ENCODE data around the gene ZNF491.
"Not testable (repeated sequence)": the region's sequence is repeated elsewhere in the genome, so short reads cannot be mapped to it uniquely, and the experiment has no call there.

Gene ZNF491

GRCh38 chr19:11776669-11777068 is 21.7 kb upstream of the ZNF491 start:
- H3K27ac Mint-ChIP-seq; H3K4me1 Mint-ChIP-seq (ENCODE audit: low read depth in 2 of 2); ATAC-seq (replicated peaks); H3K4me3 Mint-ChIP-seq; DNase-seq; H3K27me3 Mint-ChIP-seq: not testable (repeated sequence)
- Mint-ChIP-seq H3K36me3 (ENCODE audit: insufficient read depth) (peaks cover 32% of the 10 kb centered on the region), H3K9me3 (peaks cover 5 to 17% of the 10 kb centered on the region in 2 donors)

GRCh38 chr19:11780431-11781020 is 17.8 kb upstream of the ZNF491 start:
- Mint-ChIP-seq H3K27ac (no peak overlapping the region), H3K36me3 (ENCODE audit: insufficient read depth) (peaks cover 32% of the 10 kb centered on the region), H3K4me3 (no peak overlapping the region), H3K9me3 (peaks cover 0 to 5% of the 10 kb centered on the region in 2 donors), H3K4me1 (ENCODE audit: low read depth in 2 of 2) (no peaks in the 10 kb centered on the region), H3K27me3 (no peaks in the 10 kb centered on the region)
- ATAC-seq (replicated peaks) (no peak), DNase-seq (no peak)

- ATAC-seq (replicated peaks) (no peak), DNase-seq (no peak)
- H3K36me3 Mint-ChIP-seq (ENCODE audit: insufficient read depth), result peaks cover 36% of the 10 kb centered on the region
- H3K9me3 Mint-ChIP-seq, result peaks cover under 1 to 5% of the 10 kb centered on the region in 2 donors
- no peaks in the 10 kb centered on the region for H3K27me3 Mint-ChIP-seq
- H3K27ac Mint-ChIP-seq, result no peak overlapping the region
- H3K4me3 Mint-ChIP-seq, result no peak overlapping the region
- H3K4me1 Mint-ChIP-seq (ENCODE audit: low read depth in 2 of 2), result no peaks in the 10 kb centered on the region
Measured at GRCh38 chr19:11781295-11782057, 16.8 kb upstream of the ZNF491 start.

GRCh38 chr19:11783767-11784166 is 14.6 kb upstream of the ZNF491 start:
- ATAC-seq (replicated peaks) (no peak), DNase-seq (no peak)
- Mint-ChIP-seq H3K4me3 (no peak overlapping the region), H3K36me3 (ENCODE audit: insufficient read depth) (peaks cover 26% of the 10 kb centered on the region), H3K4me1 (ENCODE audit: low read depth in 2 of 2) (no peaks in the 10 kb centered on the region), H3K27ac (no peak overlapping the region), H3K27me3 (no peaks in the 10 kb centered on the region), H3K9me3 (peaks cover 5 to 8% of the 10 kb centered on the region in 2 donors)

- H3K27ac Mint-ChIP-seq, result no peak overlapping the region
- H3K4me1 Mint-ChIP-seq (ENCODE audit: low read depth in 2 of 2), result no peaks in the 10 kb centered on the region
- DNase-seq (no peak), ATAC-seq (replicated peaks) (no peak)
- H3K9me3 Mint-ChIP-seq, result peaks cover 5 to 8% of the 10 kb centered on the region in 2 donors
- peaks cover 20% of the 10 kb centered on the region for H3K36me3 Mint-ChIP-seq (ENCODE audit: insufficient read depth)
- H3K27me3 Mint-ChIP-seq, result no peaks in the 10 kb centered on the region
- no peak overlapping the region for H3K4me3 Mint-ChIP-seq
Measured at GRCh38 chr19:11784356-11784755, 14.0 kb upstream of the ZNF491 start.

GRCh38 chr19:11787536-11787935 is 10.8 kb upstream of the ZNF491 start:
- DNase-seq (no peak), ATAC-seq (replicated peaks) (no peak)
- Mint-ChIP-seq H3K36me3 (ENCODE audit: insufficient read depth) (peaks cover 4% of the 10 kb centered on the region), H3K27ac (no peak overlapping the region), H3K4me3 (no peak overlapping the region), H3K9me3 (peaks cover 7 to 8% of the 10 kb centered on the region in 2 donors), H3K27me3 (no peaks in the 10 kb centered on the region), H3K4me1 (ENCODE audit: low read depth in 2 of 2) (no peaks in the 10 kb centered on the region)

GRCh38 chr19:11792942-11793341 is 5.4 kb upstream of the ZNF491 start:
- no peak for DNase-seq
- Mint-ChIP-seq H3K27me3 (peaks cover 0 to 6% of the 10 kb centered on the region in 2 donors), H3K4me3 (no peak overlapping the region), H3K4me1 (ENCODE audit: low read depth in 2 of 2) (peaks cover 7 to 8% of the 10 kb centered on the region in 2 donors), H3K9me3 (peaks cover 0 to 3% of the 10 kb centered on the region in 2 donors), H3K36me3 (ENCODE audit: insufficient read depth) (no peaks in the 10 kb centered on the region), H3K27ac (no peak overlapping the region)
- ATAC-seq (replicated peaks), result no peak

- Mint-ChIP-seq H3K9me3 (peaks cover 0 to 2% of the 10 kb centered on the region in 2 donors), H3K27me3 (peaks cover 0 to 12% of the 10 kb centered on the region in 2 donors), H3K4me1 (ENCODE audit: low read depth in 2 of 2) (peaks cover 10 to 11% of the 10 kb centered on the region in 2 donors), H3K4me3 (peak overlapping the region; percentile 84 to 88), H3K27ac (no peak overlapping the region), H3K36me3 (ENCODE audit: insufficient read depth) (peaks cover 3% of the 10 kb centered on the region)
- peak; percentile 63 to 78 (median 63) for DNase-seq
- peak; percentile 64 for ATAC-seq (replicated peaks)
Measured at GRCh38 chr19:11797491-11797890, 832 bp upstream of the ZNF491 start.

- DNase-seq (no peak), ATAC-seq (replicated peaks) (no peak)
- Mint-ChIP-seq H3K27me3 (no peaks in the 10 kb centered on the region), H3K27ac (no peak overlapping the region), H3K36me3 (ENCODE audit: insufficient read depth) (peaks cover 6% of the 10 kb centered on the region), H3K4me3 (no peak overlapping the region), H3K9me3 (peaks cover 1 to 7% of the 10 kb centered on the region in 2 donors), H3K4me1 (ENCODE audit: low read depth in 2 of 2) (no peaks in the 10 kb centered on the region)
Measured at GRCh38 chr19:11806354-11807098, 8.2 kb downstream of the ZNF491 start.

- Mint-ChIP-seq H3K9me3 (peaks cover 1 to 7% of the 10 kb centered on the region in 2 donors), H3K4me3 (no peak overlapping the region), H3K36me3 (ENCODE audit: insufficient read depth) (peaks cover 6% of the 10 kb centered on the region), H3K27ac (no peak overlapping the region), H3K4me1 (ENCODE audit: low read depth in 2 of 2) (no peaks in the 10 kb centered on the region), H3K27me3 (no peaks in the 10 kb centered on the region)
- no peak for DNase-seq
- ATAC-seq (replicated peaks), result no peak
Measured at GRCh38 chr19:11807099-11807380, 8.7 kb downstream of the ZNF491 start.

GRCh38 chr19:11813703-11814028 is 15.3 kb downstream of the ZNF491 start:
- ATAC-seq (replicated peaks), result no peak
- Mint-ChIP-seq H3K4me1 (ENCODE audit: low read depth in 2 of 2) (peaks cover 11 to 24% of the 10 kb centered on the region in 2 donors), H3K27me3 (no peaks in the 10 kb centered on the region), H3K36me3 (ENCODE audit: insufficient read depth) (peaks cover 3% of the 10 kb centered on the region), H3K4me3 (peak overlapping the region; percentile 86 to 92), H3K27ac (peak overlapping the region; percentile 87 to 89), H3K9me3 (no peaks in the 10 kb centered on the region)
- DNase-seq, result no peak

GRCh38 chr19:11814029-11814699 is 15.8 kb downstream of the ZNF491 start, which contains the start of gene ZNF440:
TSS of gene ZNF440 (plus strand) at chr19:11814273. CDS start at chr19:11814448, 175 bp downstream.
- ATAC-seq (replicated peaks), result peak; percentile 99
- Mint-ChIP-seq H3K9me3 (no peaks in the 10 kb centered on the region), H3K27ac (peak within 1 kb of the TSS; percentile 87 to 89), H3K27me3 (no peaks in the 10 kb centered on the region), H3K36me3 (ENCODE audit: insufficient read depth) (peaks cover 3% of the 10 kb centered on the region), H3K4me1 (ENCODE audit: low read depth in 2 of 2) (peaks cover 11 to 24% of the 10 kb centered on the region in 2 donors), H3K4me3 (peak within 1 kb of the TSS; percentile 86 to 92)
- DNase-seq, result peak; percentile 62 to 78 (median 65)

- no peaks in the 10 kb centered on the region for H3K27me3 Mint-ChIP-seq
- no peak for DNase-seq
- peak overlapping the region; percentile 86 to 92 for H3K4me3 Mint-ChIP-seq
- peaks cover 3% of the 10 kb centered on the region for H3K36me3 Mint-ChIP-seq (ENCODE audit: insufficient read depth)
- H3K27ac Mint-ChIP-seq, result peak overlapping the region; percentile 87 to 89
- no peak for ATAC-seq (replicated peaks)
- H3K4me1 Mint-ChIP-seq (ENCODE audit: low read depth in 2 of 2), result peaks cover 11 to 24% of the 10 kb centered on the region in 2 donors
- no peaks in the 10 kb centered on the region for H3K9me3 Mint-ChIP-seq
Measured at GRCh38 chr19:11814700-11815035, 16.3 kb downstream of the ZNF491 start.
